ENCODE data around the gene CPNE2. TPM values are rescaled to one million over a fixed set of nuclear protein-coding genes. Genes with fewer than 3 reads are reported as not detected.
A peak's percentile ranks its signal among the peaks of the same experiment; 100 is the strongest.

Gene CPNE2
- total and polyA plus RNA-seq, 12 donors, result 9.6 to 43.6 (median 17.1) TPM

DNA sequence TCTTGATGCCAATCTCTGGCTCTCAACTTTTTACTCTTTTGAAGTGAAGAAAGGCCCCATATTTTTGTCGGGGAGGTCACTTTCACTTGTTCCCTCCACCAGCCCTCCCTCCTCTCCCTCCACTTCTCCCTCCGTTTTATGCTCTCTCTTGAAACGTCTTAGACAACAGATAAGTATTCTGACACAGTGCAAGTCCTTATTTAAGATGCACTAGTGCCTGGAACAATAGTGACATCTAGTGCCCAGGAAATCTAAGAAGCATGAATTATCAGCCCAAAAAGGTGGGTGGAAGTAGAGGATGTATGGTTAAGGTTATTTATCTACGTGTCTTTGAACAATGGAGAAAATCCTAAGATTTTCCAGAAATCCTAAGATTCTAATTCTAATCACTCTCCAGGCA is 75.6 kb downstream of the CPNE2 start:
- no peak overlapping the region for H3K4me3 ChIP-seq
- H3K27ac ChIP-seq, result no peak overlapping the region
- H3K36me3 ChIP-seq (replicated peaks in 1 of 2), result peaks cover 0 to 76% of the 10 kb centered on the region in 2 donors
- H3K27me3 ChIP-seq, result no peaks in the 10 kb centered on the region
- peaks cover 0 to 19% of the 10 kb centered on the region in 2 donors for H3K4me1 ChIP-seq (replicated peaks in 1 of 2)
- no peak for DNase-seq
- H3K9me3 ChIP-seq (replicated peaks in 1 of 3), result no peaks in the 10 kb centered on the region
- WGBS, 4 donors, result 15 to 20% (median 16%) methylated on average over 4 of the region's 4 CpGs
- intact Hi-C loops (cut with DNase I), result no loop called here
- TF ChIP-seq POLR2A (IDR thresholded peaks at IDR 0.05), result no peak
- TF ChIP-seq, protein P1, sequence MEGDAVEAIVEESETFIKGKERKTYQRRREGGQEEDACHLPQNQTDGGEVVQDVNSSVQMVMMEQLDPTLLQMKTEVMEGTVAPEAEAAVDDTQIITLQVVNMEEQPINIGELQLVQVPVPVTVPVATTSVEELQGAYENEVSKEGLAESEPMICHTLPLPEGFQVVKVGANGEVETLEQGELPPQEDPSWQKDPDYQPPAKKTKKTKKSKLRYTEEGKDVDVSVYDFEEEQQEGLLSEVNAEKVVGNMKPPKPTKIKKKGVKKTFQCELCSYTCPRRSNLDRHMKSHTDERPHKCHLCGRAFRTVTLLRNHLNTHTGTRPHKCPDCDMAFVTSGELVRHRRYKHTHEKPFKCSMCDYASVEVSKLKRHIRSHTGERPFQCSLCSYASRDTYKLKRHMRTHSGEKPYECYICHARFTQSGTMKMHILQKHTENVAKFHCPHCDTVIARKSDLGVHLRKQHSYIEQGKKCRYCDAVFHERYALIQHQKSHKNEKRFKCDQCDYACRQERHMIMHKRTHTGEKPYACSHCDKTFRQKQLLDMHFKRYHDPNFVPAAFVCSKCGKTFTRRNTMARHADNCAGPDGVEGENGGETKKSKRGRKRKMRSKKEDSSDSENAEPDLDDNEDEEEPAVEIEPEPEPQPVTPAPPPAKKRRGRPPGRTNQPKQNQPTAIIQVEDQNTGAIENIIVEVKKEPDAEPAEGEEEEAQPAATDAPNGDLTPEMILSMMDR (IDR thresholded peaks at IDR 0.05), result peak in 5 of 6 experiments; percentile 38 to 70 (median 58)

DNA sequence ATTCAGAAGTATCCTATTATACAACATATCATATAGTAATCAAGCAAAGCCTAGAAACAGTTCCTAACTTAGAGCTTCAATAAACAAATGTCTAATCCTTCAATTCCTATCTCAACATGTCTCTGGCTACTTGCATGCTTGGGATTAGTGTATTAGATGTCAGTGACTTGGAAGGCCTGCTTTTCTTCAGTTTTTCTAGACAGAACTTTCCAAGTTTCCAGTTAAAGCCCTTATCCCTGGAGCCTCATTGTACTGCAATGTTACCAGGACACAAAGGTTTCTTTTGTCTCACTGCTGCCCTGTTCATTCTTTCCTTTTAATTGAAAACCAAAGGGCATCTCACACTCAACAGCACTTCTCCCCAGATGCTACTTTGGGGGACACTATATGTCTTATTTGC is 76.9 kb downstream of the CPNE2 start:
- intact Hi-C loops (cut with DNase I), result no loop called here
- DNase-seq, result no peak
- no peak for TF ChIP-seq POLR2A (IDR thresholded peaks at IDR 0.05)
- Histone ChIP-seq H3K36me3 (replicated peaks in 1 of 2) (peaks cover 0 to 69% of the 10 kb centered on the region in 2 donors), H3K4me3 (no peak overlapping the region), H3K27ac (no peak overlapping the region), H3K27me3 (no peaks in the 10 kb centered on the region), H3K4me1 (replicated peaks in 1 of 2) (peaks cover 0 to 19% of the 10 kb centered on the region in 2 donors), H3K9me3 (replicated peaks in 1 of 3) (no peaks in the 10 kb centered on the region)

- WGBS, 4 donors, result 81 to 94% (median 84%) methylated on average over 5 of the region's 5 CpGs
- no peak overlapping the region for H3K27ac ChIP-seq
- H3K36me3 ChIP-seq (replicated peaks in 1 of 2), result peaks cover 0 to 42% of the 10 kb centered on the region in 2 donors
- intact Hi-C loops (cut with DNase I), result loop anchor here (5.0 kb wide), 1 partner anchor 91 kb away; no protein-coding TSS in a partner anchor
- H3K4me1 ChIP-seq (replicated peaks in 1 of 2), result peaks cover 0 to 1% of the 10 kb centered on the region in 2 donors
- no peaks in the 10 kb centered on the region for H3K9me3 ChIP-seq (replicated peaks in 1 of 3)
- no peaks in the 10 kb centered on the region for H3K27me3 ChIP-seq
- H3K4me3 ChIP-seq, result no peak overlapping the region
- DNase-seq, result no peak
- TF ChIP-seq, protein P1 (IDR thresholded peaks at IDR 0.05), result no peak
- no peak for TF ChIP-seq POLR2A (IDR thresholded peaks at IDR 0.05)
Measured at GRCh38 chr16:57172721-57173290, 80.4 kb downstream of the CPNE2 start.

DNA sequence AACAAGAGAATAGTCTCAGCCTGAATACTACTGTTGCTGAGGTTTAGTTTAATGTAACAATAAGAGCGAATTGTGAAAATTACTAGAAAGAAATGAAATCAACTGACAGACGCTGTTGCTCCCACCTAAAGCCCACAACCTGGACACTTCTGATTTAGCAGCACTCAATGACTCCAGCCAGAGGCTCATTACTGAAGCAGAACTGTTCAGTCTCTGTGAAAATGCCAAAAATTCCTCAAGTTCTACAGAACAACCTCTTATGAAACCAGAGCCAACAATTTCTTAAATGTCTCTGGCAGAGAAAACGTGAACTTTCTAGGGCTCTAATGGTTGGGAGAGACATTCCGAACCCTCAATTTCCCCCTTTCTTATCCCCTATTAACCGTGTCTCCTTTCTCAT is 83.5 kb downstream of the CPNE2 start:
- Histone ChIP-seq H3K9me3 (replicated peaks in 1 of 3) (no peaks in the 10 kb centered on the region), H3K36me3 (replicated peaks in 1 of 2) (peaks cover 0 to 26% of the 10 kb centered on the region in 2 donors), H3K27me3 (no peaks in the 10 kb centered on the region), H3K27ac (no peak overlapping the region), H3K4me3 (no peak overlapping the region), H3K4me1 (replicated peaks in 1 of 2) (no peaks in the 10 kb centered on the region)
- 62 to 80% (median 77%) methylated on average over 5 of the region's 5 CpGs for WGBS, 4 donors
- intact Hi-C loops (cut with DNase I), result no loop called here
- TF ChIP-seq POLR2A (IDR thresholded peaks at IDR 0.05), result no peak
- TF ChIP-seq, protein P1 (IDR thresholded peaks at IDR 0.05), result no peak
- DNase-seq, result no peak

- no peak for DNase-seq
- TF ChIP-seq, protein P1 (IDR thresholded peaks at IDR 0.05), result no peak
- no peak for TF ChIP-seq POLR2A (IDR thresholded peaks at IDR 0.05)
- Histone ChIP-seq H3K27ac (no peak overlapping the region), H3K27me3 (no peaks in the 10 kb centered on the region), H3K36me3 (replicated peaks in 1 of 2) (peaks cover 0 to 4% of the 10 kb centered on the region in 2 donors), H3K4me1 (replicated peaks in 1 of 2) (no peaks in the 10 kb centered on the region), H3K4me3 (no peak overlapping the region), H3K9me3 (replicated peaks in 1 of 3) (no peaks in the 10 kb centered on the region)
- intact Hi-C loops (cut with DNase I), result no loop called here
- WGBS, 4 donors, result 67 to 79% (median 71%) methylated on average over 3 of the region's 3 CpGs
Measured at GRCh38 chr16:57178196-57178595, 85.8 kb downstream of the CPNE2 start.
